Activated B cell treated with CpG ODN at 0.5 μM for 24 hours (primary cell): ENCODE measurements around the gene DENND2C. TPM values are rescaled to one million over a fixed set of nuclear protein-coding genes. Genes with fewer than 3 reads are reported as not detected.

ENCODE experiments used
- ATAC-seq: fragments of 200-7000 bp; cut with Tn5 transposase; one replicate; pipeline ENCODE4 v1.10.0; 2021; ENCODE audit warnings: low read depth, mild to moderate bottlenecking, moderate library complexity
- CTCF ChIA-PET: fragments of 350-600 bp; sonication (Branson Sonifier 250); formaldehyde crosslinking; loops from one replicate; lab custom pipeline; 2021; ENCODE audit warnings: antibody characterized with exemption; lab: Charles Lee
- POLR2A ChIA-PET: fragments of 350-600 bp; sonication (Branson Sonifier 250); formaldehyde crosslinking; loops from one replicate; lab custom pipeline; 2021; ENCODE audit warnings: antibody characterized with exemption; lab: Charles Lee
- DNase-seq: peaks from one replicate; pipeline ENCODE4 v3.0.0; 2022
- H3K27ac Mint-ChIP-seq: one replicate; pipeline ENCODE4 v1.8.0; 2020; ENCODE audit warnings: mixed read lengths
- H3K27me3 Mint-ChIP-seq: one replicate; pipeline ENCODE4 v1.8.0; 2021; ENCODE audit warnings: mixed read lengths
- H3K36me3 Mint-ChIP-seq: one replicate; pipeline ENCODE4 v1.8.0; 2021; ENCODE audit warnings: low read depth, mixed read lengths
- H3K4me1 Mint-ChIP-seq: one replicate; pipeline ENCODE4 v1.8.0; 2021; ENCODE audit warnings: mixed read lengths
- H3K4me3 Mint-ChIP-seq: one replicate; pipeline ENCODE4 v1.8.0; 2020; ENCODE audit warnings: mild to moderate bottlenecking, mixed read lengths
- H3K9me3 Mint-ChIP-seq: one replicate; pipeline ENCODE4 v1.8.0; 2020; ENCODE audit warnings: mixed read lengths
- CTCF ChIP-seq: fragments of 200-600 bp; IDR thresholded peaks from one replicate; pipeline ENCODE4 v1.8.0; 2022; ENCODE audit warnings: antibody characterized with exemption, mild to moderate bottlenecking
- intact Hi-C: fragments of 100-400 bp; cut with micrococcal nuclease; formaldehyde crosslinking; loops from one replicate; pipeline ENCODE4 v1.15.1; 2024
- total RNA-seq: library from RNA; stranded (reverse); gene quantifications from 2 replicates; pipeline ENCODE4 v1.2.3, GENCODE V29; 2022

Gene DENND2C
- total RNA-seq, 1 donor from 2014 or later = 0.20 TPM

- no peak overlapping the region for H3K4me3 Mint-ChIP-seq
- no peaks in the 10 kb centered on the region for H3K4me1 Mint-ChIP-seq
- no peak for ATAC-seq
- no peak for DNase-seq
- no peaks in the 10 kb centered on the region for H3K9me3 Mint-ChIP-seq
- TF ChIP-seq CTCF = no peak
- no peak overlapping the region for H3K27ac Mint-ChIP-seq
- CTCF ChIA-PET = no interaction called here
- H3K27me3 Mint-ChIP-seq = peaks cover 4% of the 10 kb centered on the region
- POLR2A ChIA-PET = no interaction called here
- intact Hi-C loops = no loop called here
- H3K36me3 Mint-ChIP-seq = no peaks in the 10 kb centered on the region
These were observed 120.7 kb downstream of the DENND2C start for GRCh38 chr1:114549137-114549536.

GRCh38 chr1:114547076-114547475, 122.8 kb downstream of the DENND2C start:
- Mint-ChIP-seq H3K4me1 (no peaks in the 10 kb centered on the region), H3K36me3 (no peaks in the 10 kb centered on the region), H3K9me3 (no peaks in the 10 kb centered on the region), H3K4me3 (no peak overlapping the region), H3K27me3 (peaks cover 5% of the 10 kb centered on the region), H3K27ac (no peak overlapping the region)
- ChIA-PET POLR2A (no interaction called here), CTCF (no interaction called here)
- no peak for TF ChIP-seq CTCF
- DNase-seq = no peak
- intact Hi-C loops = no loop called here
- no peak for ATAC-seq

- no peak for DNase-seq
- CTCF ChIA-PET = no interaction called here
- no peak overlapping the region for H3K4me3 Mint-ChIP-seq
- TF ChIP-seq CTCF = no peak
- no peaks in the 10 kb centered on the region for H3K36me3 Mint-ChIP-seq
- POLR2A ChIA-PET = no interaction called here
- intact Hi-C loops = no loop called here
- ATAC-seq = no peak
- H3K4me1 Mint-ChIP-seq = no peaks in the 10 kb centered on the region
- peaks cover 5% of the 10 kb centered on the region for H3K27me3 Mint-ChIP-seq
- H3K27ac Mint-ChIP-seq = no peak overlapping the region
- no peaks in the 10 kb centered on the region for H3K9me3 Mint-ChIP-seq
These were observed 124.1 kb downstream of the DENND2C start for GRCh38 chr1:114545796-114546195.

- Mint-ChIP-seq H3K4me3 (no peak overlapping the region), H3K9me3 (no peaks in the 10 kb centered on the region), H3K4me1 (no peaks in the 10 kb centered on the region), H3K27me3 (peaks cover 5% of the 10 kb centered on the region), H3K36me3 (no peaks in the 10 kb centered on the region), H3K27ac (no peak overlapping the region)
- DNase-seq = no peak
- ATAC-seq = no peak
- intact Hi-C loops = no loop called here
- ChIA-PET CTCF (no interaction called here), POLR2A (no interaction called here)
- TF ChIP-seq CTCF = no peak
These were observed 124.5 kb downstream of the DENND2C start for GRCh38 chr1:114545315-114545714.

- no peaks in the 10 kb centered on the region for H3K4me1 Mint-ChIP-seq
These were observed 129.0 kb downstream of the DENND2C start for GRCh38 chr1:114540821-114541220.

More at GRCh38 chr1:114540821-114541220, 129.0 kb downstream of the DENND2C start:
- no peak for ATAC-seq
- ChIA-PET CTCF (no interaction called here), POLR2A (no interaction called here)
- TF ChIP-seq CTCF = no peak
- no peaks in the 10 kb centered on the region for H3K9me3 Mint-ChIP-seq
- H3K27me3 Mint-ChIP-seq = peaks cover 5% of the 10 kb centered on the region
- H3K4me3 Mint-ChIP-seq = no peak overlapping the region
- no peak overlapping the region for H3K27ac Mint-ChIP-seq
- intact Hi-C loops = no loop called here
- no peaks in the 10 kb centered on the region for H3K36me3 Mint-ChIP-seq
- DNase-seq = no peak
